HG02678 (cell line): Measurements from ENCODE around the gene JAM3.

Experiments used
- ATAC-seq: cut with Tn5 transposase; IDR thresholded peaks from one replicate; pipeline ENCODE4 v1.9.1; 2021; ENCODE audit warnings: mild to moderate bottlenecking, moderate library complexity; ENCODE audit not compliant: unreplicated experiment

The JAM3 gene

DNA sequence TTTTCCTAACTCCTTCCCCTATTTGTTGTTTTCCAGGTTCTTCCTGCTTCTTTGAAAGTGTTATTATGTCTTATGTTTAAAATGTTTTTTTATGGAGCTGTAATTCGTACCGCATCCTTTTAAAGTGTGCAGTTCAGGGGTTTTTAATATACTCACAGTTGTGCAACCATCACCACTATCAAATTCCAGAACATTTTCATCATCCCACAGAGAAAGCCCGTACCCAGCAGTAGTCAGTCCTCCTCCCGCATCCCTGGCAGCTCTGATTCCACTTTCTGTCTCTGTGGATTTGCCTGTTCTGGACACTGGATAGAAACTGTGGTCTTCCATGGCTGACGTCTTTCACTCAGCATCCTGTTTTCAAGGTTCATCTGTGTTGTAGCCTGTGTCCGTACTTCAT lies 73.7 kb downstream of the JAM3 start:
- ATAC-seq: no peak

DNA sequence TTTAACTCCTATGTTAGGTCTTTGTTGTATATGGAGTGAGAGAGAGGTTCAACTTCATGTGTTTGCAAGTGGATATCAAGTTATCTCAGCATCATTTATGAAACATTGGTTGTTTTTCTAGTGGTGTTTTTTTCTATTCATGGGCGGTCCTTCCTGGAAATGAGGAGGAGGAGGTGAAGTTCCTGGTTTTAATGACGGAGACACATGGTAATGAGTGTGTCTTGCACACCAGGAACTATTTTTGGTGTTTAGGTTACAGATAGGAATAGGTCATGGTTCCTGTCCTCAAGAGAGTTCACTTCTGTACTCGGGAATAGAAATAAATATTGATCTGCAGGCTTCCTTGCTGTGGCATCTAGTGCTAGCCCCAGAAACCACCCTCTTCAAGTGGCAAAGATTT lies 74.9 kb downstream of the JAM3 start:
- no peak for ATAC-seq

GRCh38 chr11:134144744-134145143 lies 75.9 kb downstream of the JAM3 start:
- ATAC-seq: no peak

GRCh38 chr11:134145715-134146114 lies 76.8 kb downstream of the JAM3 start:
- no peak for ATAC-seq

DNA sequence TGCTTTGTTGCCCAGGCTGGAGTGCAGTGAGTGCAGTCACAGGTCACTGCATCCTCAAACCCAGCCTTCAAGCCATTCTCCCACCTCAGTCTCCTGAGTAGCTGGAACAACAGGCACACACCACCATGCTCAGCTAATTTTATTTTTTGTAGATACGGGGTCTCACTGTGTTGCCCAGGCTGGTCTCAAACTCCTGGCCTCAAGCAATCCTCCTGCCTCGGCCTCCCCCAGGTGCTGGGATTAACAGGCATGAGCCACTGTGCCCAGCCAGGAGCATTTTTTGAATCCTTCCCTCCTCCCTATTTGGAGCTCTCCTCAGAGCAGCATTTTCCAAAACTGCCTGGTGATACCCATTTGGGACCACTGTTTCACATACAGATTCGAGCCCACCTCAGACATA lies 77.7 kb downstream of the JAM3 start:
- ATAC-seq: no peak

GRCh38 chr11:134149371-134149770 lies 80.5 kb downstream of the JAM3 start:
- ATAC-seq: no peak

DNA sequence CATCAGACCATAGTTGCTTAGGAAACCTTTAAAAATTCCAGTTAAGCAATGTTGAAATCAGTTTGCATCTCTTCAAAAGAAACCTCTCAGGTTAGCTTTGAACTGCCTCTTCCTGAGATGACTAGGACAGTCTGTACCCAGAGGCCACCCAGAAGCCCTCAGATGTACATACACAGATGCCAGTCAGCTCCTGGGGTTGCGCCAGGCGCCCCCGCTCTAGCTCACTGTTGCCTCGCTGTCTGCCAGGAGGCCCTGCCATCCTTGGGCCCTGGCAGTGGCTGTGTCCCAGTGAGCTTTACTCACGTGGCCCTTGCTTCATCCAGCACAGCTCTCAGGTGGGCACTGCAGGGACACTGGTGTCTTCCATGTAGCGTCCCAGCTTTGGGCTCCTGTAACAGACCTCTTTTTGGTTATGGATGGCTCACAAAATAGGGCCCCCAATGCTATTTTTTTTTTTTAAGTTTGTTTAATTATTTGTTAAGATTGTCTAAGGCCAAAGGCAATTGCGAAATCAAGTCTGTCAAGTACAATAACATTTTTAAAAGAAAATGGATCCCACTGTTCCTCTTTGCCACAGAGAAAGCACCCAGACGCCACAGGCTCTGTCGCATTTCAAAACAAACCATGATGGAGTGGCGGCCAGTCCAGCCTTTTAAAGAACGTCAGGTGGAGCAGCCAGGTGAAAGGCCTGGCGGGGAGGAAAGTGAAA lies 81.5 kb downstream of the JAM3 start:
- no peak for ATAC-seq

- ATAC-seq: no peak
These were observed 82.3 kb downstream of the JAM3 start for GRCh38 chr11:134151083-134151747.

GRCh38 chr11:134152696-134153095 lies 83.8 kb downstream of the JAM3 start:
- ATAC-seq: no peak

- no peak for ATAC-seq
These were observed 84.5 kb downstream of the JAM3 start for GRCh38 chr11:134153147-134153905.

GRCh38 chr11:134154441-134154840 lies 85.6 kb downstream of the JAM3 start:
- no peak for ATAC-seq

DNA sequence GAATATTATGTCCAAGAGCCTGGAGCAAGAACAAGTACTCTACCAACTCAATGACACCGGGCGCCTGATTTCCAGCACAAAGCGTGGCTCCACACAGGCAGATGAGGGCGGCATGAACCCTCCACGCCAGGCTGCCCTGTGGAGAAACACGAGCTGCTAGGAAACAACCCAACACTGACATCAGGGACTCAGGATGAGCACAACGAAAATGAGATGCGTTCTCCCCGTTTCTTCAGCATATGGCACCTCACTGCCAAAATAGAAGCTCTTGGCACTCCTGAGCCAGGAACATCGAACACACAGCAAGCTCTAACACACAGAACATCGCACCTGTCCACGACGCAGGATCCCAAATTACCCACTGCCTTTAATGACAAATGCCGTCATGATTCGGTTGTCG lies 86.6 kb downstream of the JAM3 start:
- ATAC-seq: no peak

DNA sequence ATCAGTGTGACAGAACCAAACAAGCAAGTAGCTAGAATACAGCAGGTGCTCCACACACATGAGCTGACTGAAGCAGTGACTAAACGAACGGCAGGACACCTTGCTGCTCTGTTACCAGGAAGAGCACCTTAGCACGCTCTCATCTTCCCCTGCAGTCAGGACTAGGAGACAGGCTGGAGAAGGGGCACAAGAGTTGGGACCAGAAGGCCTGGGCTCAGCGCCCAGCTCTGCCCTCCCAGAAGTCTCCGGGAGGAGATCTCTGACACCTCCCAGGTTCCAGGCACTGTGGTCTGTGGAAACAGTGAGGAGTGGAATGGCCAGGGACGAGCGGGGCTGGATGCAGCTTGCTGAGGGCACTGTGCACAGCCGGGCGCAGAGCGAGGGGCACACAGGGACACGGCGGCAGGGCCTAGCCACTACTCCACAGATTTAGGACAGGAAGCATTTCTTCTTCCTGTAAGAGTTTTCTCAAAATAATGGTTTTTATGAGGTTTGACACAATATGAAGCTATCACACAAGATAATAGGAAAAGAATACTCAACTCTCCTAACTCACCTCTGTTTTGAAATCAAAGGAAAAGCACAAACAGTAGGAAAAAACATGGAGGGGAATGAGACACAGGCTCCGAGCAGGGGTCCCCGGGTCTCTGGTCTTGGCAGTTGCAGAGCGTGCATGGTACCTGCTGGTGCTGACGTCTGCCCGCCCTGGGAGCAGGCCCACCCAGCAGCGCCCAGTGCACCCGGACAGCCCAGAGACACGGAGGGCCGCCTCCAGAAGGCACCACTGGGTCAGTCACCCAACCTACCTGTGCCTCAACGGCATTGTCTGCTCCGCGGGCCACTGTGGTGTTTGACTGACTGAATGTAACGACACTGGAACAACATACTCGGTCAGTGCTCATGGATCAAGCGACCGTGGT lies 87.3 kb downstream of the JAM3 start:
- no peak for ATAC-seq

- ATAC-seq: no peak
These were observed 88.6 kb downstream of the JAM3 start for GRCh38 chr11:134157451-134157850.

GRCh38 chr11:134158023-134158422 lies 89.2 kb downstream of the JAM3 start:
- no peak for ATAC-seq

GRCh38 chr11:134159652-134160051 lies 90.8 kb downstream of the JAM3 start:
- no peak for ATAC-seq

- no peak for ATAC-seq
These were observed 95.9 kb downstream of the JAM3 start for GRCh38 chr11:134164490-134165370.

DNA sequence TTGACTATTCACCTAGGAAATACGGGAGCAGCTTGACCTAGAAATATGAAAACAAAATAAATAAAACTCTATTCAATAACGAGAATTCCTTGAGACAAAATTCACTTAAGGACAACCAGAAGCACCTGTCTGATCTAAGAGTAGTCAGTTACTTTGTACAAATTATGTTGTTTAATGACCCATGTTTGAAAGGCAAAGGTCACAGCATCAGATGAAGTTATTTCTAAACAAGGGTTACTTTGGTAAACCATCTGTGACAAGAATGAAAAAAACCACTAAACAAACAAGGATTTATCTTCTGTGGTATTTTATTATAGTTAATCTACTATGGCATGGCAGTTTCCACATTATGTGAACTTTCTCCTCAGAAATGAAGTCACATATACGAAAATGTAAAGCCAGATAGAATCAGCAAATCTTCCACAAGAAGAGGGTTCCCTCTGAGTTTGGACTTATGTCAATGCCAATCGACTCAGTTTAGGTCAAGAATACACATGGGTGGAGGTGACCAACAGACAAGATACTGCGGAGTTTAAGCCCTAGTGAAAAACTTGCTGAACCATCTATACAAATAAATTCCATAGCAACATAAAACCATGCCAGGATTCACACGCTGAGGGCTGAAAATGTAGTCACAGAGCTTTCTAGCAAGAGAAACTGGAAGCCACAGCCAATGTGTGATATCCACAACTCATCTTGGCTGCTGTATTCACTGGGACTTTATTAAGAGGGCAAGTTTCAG lies 101.5 kb downstream of the JAM3 start:
- no peak for ATAC-seq

GRCh38 chr11:134170919-134171281 lies 102.0 kb downstream of the JAM3 start:
- ATAC-seq: no peak
